ENCODE results near the gene SLC22A23.

SLC22A23 gene

GRCh38 chr6:3314621-3315467 is 142.0 kb downstream of the SLC22A23 start:
- no peak for DNase-seq

DNA sequence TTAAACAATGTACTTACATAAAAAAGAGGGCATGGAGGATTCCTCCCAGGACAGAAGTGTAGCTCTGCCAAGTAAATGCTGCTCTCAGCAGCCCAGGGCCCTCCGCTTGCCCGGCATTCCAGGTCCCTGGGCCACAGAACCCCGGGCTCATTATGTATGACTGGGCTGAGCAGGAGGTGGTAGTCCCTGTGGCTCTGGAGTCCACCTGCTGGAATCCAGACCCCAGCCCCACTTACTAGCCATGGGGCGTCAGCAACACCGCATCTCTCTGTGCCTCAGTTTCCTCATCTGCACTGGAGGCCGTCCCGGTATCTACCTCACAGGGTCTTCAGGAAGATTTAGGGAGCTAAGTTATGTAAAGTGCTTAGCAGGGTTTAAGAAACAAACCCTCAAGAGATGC is 142.7 kb downstream of the SLC22A23 start:
- no peak for DNase-seq

DNA sequence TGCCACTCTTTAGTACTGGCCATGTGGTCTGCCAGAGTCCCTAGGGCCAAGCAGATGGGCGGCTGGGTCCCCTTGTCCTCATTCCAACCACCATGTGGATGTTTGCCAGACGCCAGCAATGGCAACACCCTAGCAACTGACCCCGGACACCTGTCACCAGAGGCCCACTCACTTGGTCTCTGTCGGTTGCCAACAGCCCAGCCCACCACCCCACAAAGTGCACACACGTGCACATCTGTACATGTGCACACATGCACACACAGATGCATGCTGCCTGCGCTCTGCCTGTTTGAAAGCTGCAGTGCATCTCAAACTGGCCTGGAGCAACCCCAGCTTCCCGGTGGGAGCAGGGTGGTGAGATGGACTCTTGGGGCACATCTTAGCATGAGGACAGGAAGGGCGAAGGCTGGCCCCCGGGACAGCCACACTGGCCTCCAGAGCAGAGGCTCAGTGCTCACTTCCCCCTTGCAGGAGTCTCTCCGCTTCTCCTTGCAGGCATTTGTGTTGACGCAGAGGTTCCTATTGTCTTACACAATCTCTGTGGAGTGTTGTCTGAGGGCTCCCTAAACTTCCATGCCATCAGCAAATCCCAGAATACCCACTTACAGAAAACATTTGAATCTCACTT is 144.1 kb downstream of the SLC22A23 start:
- DNase-seq = no peak

DNA sequence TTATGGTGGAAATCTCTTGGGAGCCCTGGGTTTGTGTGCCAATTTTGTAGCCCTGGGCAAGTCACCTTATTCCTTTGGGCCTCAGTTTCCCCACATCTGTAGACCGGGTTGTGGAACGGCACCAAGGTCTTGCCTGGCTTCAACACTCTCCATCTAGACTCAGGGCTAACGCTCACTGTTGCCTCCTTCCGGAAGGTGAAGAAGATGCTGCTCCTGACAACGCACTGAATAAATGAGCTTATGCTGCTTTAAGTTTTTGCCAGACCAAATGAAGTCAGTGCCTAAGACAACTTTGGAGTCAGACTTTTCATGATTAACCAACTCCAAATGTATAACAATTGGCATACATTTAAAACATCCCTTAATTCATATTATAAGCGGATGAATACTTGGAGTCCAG is 145.0 kb downstream of the SLC22A23 start:
- DNase-seq = no peak

GRCh38 chr6:3310703-3311102 is 146.1 kb downstream of the SLC22A23 start:
- DNase-seq = no peak

- DNase-seq = no peak
Measured at GRCh38 chr6:3310051-3310448, 146.8 kb downstream of the SLC22A23 start.

DNA sequence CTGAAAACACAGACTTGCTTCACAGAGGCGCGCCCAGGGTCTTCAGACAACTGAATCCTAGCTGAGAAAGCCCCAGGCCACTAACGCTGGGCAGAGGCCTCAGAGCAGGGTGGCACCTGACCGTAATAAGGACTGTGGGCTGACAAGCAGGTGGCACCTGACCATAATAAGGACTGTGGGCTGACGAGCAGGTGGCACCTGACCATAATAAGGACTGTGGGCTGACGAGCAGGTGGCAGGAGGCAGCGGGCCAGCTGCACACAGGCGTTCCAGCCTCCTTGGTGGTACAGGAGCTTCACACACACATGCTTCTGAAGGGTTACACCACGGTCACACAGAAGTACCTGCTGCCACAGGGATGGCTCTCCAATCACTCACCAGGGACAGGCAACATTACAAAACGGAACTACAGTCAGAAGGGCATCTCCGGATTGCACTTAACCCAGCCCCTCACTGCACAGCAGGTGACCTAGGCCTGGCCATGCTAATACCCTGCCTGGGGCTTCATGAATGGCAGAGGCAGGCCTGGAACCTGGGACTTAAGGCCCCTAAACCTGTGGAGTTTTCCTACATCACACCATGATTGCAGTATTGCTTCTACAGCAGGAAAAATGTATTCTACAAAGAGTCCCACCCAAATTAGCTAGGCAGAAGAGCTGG is 147.3 kb downstream of the SLC22A23 start:
- DNase-seq = no peak

DNA sequence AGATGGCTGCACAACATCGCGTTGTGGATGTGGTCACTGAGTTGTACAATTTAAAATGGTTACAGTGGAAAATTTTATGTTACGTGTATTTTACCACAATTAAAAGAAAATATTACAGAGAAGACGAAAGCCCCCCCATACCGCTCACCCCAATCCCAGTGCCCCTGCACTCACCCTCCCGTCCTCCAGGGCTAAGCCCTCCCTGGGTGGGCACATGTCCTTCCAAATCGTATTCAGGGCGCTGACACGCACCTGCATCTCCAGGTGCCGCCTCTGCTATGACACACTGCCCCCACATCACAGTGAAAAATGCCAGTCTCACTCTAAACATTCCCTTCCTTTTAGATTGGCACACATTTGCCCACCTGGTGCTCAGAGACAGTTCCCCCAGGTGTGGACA is 148.7 kb downstream of the SLC22A23 start:
- no peak for DNase-seq

DNA sequence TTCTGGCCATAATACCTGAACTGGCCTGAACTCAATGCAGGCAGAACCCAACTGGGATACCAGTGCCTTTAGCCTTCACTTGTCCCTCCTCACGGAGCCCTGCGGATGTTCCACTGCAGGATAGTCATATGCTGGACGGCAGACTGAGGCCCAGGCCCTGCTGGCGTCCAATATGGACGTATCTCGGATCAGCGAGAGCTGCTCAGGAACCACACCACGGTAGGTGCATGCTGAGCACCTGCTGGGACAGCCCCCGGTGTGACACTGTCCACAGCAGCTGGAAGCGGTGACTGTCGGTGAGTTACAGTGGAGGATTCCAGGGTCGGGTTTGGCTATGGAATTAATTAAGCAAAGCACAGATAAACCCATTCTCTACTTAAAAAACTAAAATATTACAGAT is 149.4 kb downstream of the SLC22A23 start:
- DNase-seq = no peak

- no peak for DNase-seq
Measured at GRCh38 chr6:3306848-3307247, 150.0 kb downstream of the SLC22A23 start.

- no peak for DNase-seq
Measured at GRCh38 chr6:3305831-3306230, 151.0 kb downstream of the SLC22A23 start.

DNA sequence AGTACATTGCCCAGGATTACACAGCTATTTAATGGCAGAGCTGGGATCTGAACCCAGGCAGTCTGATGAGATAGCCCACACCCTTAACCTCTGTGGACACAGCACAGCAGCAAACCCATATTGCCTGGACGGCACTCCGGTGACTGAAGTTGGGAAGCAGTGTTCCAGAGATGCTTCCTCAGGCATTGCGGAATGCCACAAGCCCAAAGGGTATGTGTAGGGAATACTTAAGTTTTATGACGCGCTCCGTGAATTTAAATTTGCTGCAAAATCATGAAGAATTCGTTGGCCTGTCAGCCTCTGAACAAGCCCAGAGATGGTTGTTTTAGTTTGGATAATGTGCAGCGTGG is 151.7 kb downstream of the SLC22A23 start:
- no peak for DNase-seq

GRCh38 chr6:3304500-3305215 is 152.2 kb downstream of the SLC22A23 start:
- DNase-seq = no peak

DNA sequence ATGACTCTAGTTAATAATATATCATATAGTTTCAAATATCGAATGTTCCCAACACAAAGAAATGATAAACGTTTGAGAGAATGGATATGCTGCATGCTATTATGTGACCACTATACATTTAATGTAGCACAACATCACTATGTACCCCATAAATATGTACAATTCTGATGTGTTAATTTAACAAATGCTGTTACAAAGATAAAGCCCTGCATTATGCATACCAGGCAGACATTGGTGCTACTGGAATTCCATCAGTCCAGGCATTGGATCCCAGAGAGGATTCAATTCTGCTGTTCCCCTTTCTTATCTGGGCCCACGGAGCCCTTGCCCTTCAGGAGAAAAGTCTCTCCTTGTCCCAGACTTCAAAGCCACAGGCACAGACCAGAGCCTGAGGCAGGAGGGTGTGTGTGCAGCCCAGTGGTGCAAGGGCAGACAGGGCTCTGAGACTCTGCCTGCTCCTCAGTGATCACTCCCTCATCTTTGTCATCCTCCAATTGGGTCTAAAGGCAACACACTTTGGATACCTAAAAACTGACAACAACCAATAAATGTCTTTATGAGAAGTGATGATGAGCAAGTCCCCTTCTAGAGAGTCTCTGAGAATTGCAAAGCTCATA is 152.9 kb downstream of the SLC22A23 start:
- DNase-seq = no peak

DNA sequence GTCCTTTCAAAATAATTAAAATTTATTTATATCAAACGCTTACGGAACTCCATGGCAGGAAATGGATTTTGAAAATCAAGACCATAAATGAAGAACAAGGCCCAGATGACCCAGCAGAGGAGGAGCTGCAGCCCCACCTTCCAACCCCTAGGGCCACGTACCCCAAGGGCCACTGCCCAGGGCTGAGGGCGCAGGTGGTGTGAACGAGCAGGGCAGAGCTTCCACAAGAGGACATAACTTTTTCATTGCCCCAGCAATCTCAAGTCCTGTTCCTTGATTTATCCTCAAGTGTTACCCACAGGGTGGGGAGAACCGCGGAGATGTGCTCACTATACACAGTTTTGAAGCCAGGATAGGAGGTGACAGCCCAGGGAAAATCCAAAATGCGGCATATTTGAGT is 155.3 kb downstream of the SLC22A23 start:
- DNase-seq = no peak

GRCh38 chr6:3299221-3299620 is 157.6 kb downstream of the SLC22A23 start:
- DNase-seq = no peak

DNA sequence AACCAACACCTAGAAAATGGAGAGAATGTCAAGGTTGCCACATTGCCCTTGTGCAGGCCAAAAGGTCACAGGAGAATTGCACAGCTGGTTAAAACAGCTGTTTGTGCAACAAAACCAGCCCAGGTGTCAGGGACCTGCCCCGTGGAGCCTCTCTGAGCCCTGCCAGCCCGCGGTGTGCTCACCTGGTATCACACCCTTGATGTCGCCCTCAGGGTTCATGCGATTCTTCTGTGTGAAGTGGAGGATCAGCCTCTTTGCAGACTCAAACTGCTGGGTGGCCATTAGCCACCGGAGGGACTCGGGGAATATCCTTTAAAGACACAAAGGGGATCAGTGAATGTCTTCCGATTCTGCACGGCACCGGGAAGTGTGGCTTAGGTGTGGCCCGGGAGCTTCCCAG is 158.9 kb downstream of the SLC22A23 start:
- no peak for DNase-seq

- no peak for DNase-seq
Measured at GRCh38 chr6:3297006-3297405, 159.8 kb downstream of the SLC22A23 start.

GRCh38 chr6:3296537-3296936 is 160.3 kb downstream of the SLC22A23 start:
- no peak for DNase-seq

DNA sequence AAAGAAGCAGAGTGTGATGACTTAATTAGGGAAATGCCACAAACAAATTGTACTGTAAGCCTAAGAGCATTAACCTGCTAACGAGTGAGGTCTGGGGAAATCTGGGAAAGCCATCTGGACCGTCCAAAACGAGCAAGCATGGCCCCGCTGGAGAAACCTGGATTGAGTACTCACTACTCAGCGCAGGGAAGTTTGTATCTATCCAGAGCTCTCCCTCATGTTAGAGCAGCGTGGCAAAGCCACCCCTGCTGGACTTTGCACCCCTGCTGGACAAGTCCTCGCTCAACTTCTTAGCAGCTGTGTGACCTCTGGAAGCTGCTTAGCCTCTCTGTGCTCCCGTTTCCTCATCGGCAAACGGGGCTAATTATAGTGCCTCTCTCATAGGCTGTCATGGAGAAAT is 160.8 kb downstream of the SLC22A23 start:
- DNase-seq = no peak

- no peak for DNase-seq
Measured at GRCh38 chr6:3294921-3295871, 161.7 kb downstream of the SLC22A23 start.

DNA sequence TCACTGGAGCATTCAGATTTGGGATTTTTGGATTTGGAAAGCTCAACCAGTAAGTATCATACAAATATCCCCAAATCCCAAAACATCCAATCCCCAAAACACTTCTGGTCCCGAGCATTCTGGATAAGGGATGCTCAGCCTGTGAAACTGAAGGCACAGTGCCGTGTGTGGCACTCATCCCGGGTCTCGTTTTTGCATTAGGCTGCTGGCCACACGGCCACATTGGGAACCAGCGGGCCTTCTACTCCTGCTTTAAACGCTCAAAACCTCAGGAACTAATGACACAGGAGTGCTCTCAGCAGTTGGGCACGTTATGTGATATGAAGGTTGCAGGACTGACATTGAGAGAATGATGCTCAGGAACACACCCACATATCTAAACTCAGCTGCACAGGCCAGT is 162.5 kb downstream of the SLC22A23 start:
- DNase-seq = no peak
